Daoy (cell line): ENCODE data around the gene TMEM170B. TPM values are rescaled to one million over a fixed set of nuclear protein-coding genes. Genes with fewer than 3 reads are reported as not detected.
"Not testable (repeated sequence)": the region's sequence is repeated elsewhere in the genome, so short reads cannot be mapped to it uniquely, and the experiment has no call there.

Experiments
- DNase-seq: peaks from one replicate; pipeline ENCODE4 v3.0.0-alpha.2; 2015; ENCODE audit warnings: low read depth
- total RNA-seq: library from RNA; depleted of rRNA; stranded (reverse); fragments of >200 nt; shearing (Covaris generic); gene quantifications from 2 replicates; pipeline ENCODE4 v1.2.3, GENCODE V29; 2014

TMEM170B gene
- total RNA-seq, 1 experiment from 2014 or later: 5.8 TPM

DNA sequence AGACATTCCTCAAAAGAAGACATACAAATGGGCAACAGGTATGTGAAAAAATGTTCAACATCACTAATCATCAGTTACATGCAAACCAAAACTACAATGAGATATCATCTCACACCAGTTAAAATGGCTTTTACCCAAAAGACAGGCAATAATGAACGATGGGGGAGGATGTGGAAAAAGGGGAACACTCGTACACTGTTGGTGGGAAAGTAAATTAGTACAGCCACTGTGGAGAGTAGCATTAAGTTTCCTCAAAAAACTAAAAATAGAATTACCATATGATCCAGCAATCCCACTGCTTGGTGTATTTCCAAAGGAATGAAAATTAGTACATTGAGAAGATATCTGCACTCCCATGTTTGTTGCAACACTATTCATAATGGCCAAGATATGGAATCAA lies 8.6 kb upstream of the TMEM170B start:
- DNase-seq: no peak

DNA sequence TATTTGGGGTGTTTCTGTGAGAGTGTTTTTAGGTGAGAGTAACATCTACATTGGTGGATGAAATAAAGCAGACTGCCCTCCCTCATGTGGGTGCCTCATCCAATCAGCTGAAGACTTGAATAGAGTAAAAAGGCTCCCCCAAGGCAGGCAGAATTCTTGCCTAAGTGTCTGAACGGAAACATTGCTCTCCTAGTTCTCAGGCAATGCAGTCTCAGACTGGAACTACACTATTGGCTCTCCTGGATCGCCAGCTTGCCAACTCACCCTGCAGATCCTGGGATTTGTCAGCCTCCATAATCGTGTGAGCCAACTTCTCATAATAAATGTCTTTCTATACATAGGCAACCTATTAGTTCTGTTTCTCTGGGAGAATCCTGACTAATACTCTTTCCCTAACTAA lies 5.5 kb upstream of the TMEM170B start:
- DNase-seq: no peak

DNA sequence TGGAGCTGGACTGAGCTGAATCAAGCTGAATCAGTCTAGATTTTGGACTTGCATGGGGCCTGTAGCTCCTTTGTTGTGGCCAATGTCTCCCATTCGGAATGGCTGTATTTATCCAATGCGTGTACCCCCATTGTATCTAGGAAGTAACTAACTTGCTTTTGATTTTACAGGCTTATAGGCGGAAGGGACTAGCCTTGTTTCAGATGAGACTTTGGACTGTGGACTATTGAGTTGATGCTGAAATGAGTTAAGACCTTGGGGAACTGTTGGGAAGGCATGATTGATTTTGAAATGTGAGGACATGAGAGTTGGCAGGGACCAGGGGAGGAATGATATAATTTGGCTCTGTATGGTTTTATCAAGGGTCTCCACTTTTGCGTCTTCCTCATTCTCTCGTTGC lies 3.0 kb upstream of the TMEM170B start:
- no peak for DNase-seq

DNA sequence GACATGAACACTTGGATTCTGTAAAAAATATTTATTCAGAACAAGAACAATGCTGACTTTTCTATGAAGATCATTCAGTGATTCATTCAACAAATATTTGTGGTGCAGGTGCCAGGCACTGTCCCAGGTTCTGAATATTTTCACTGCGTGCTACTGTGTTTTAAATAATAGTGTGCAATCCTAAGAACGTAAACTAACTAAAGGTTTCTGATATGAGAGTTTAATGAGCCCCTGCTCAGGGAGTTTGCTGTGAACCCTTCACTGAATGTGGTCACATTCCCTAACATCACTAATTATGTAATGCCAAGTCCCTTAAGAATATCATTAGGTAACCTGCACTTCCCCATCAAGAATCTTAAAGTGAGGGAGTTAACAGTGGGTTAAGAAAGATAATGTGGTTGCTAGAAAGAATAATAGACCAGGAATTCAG lies 1.7 kb upstream of the TMEM170B start:
- peak; percentile 39 for DNase-seq

DNA sequence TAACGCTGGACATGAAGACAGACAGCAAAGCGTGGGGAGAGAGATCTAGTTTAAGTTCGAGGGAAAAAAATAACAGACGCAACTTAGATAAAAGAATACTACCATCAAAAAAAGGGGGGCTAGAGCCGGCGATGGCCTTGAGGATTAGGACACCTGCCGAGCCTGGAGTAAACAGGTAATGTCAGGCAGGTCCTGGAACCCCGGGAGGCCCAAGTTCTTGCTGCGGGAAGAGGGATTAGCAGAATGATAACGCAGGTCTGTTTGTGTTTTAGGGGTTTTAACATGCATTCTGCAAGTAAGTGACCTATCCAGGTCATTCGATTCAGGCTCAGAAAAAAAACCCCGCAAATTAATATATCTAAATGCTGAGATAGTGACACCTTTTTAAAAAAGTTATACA lies 754 bp upstream of the TMEM170B start:
- no peak for DNase-seq

DNA sequence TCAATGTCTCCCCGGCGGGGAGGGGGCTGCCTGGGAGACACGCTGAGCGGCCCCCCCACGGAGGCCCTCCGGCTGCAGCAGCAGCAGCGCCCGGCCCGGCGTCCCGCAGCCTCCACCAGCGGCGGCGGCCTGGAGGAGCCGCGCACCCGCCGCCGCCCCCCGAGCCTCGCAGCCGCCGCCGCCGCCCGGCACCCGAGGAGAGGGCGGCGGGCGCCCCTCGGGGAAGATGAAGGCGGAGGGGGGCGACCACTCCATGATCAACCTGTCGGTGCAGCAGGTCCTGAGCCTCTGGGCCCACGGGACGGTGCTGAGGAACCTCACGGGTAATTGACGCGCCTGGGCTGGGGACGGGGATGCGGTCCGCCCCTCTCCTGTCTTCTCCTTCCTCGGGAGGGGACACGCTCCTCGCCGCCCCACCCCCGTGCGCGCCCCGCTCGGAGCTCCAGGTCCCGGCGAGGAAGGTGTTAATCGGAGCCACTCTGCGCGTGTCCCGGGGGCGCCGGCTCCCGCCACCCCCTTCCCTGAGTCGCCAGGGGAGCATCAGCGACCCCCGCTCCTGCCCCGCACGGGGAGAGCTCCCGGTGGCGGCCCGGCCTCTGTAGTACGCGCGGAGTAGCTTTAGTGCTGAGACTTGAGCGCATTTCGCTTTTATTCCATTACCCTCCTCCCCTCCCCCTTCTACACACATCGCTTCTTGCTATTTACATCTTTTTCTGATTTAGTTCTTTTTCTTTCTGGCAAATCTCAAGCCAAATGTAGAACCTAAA lies 686 bp downstream of the TMEM170B start:
- peak; percentile 53 for DNase-seq

DNA sequence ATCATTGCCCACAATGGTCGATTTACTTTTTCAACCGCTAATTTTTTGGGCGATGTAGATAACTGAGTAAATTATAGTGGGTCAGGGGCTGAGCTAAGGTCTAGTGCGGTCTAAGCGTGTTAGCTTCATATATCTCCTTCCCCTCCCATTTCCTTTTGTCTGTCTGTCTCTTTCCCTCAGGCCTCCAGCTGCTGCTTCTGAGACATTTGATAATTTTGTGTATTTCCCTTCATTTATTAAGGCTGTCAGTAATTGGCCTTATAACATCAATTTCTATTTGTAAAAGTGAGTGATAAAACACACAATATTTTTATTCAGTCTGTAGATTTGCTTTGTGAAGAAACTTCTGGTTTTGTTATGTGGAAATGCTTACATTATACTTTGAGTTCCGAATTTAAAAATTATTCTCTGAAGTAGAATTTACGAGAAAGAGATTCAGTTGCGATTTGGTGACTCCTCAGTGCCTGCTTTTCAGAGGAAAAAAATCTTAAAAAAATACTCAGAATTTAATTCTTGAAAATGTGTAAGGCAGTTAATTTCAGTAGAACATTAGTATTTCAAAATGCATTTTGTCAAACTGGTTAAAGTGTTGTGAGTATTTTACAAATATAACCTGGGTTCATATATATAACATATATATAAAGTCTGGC lies 1.4 kb downstream of the TMEM170B start:
- DNase-seq: no peak

DNA sequence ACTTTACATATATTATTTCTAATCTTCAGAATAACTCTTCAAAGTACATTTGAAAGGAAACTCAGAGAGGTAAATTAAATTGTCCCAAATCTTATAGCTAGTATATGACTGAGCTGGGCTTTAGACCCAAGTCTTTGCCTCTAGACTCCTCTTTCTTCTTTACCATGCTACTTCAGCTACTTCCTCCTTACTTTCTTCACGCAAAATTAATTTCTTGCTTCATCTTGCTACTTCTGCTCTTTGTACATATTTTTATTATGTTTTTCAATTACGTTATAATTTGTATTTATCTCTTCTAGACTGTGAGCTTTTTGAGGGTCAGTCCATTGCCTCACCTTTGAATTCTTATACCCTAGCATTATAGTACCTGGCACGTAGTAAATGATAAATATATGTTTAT lies 5.3 kb downstream of the TMEM170B start:
- DNase-seq: no peak

DNA sequence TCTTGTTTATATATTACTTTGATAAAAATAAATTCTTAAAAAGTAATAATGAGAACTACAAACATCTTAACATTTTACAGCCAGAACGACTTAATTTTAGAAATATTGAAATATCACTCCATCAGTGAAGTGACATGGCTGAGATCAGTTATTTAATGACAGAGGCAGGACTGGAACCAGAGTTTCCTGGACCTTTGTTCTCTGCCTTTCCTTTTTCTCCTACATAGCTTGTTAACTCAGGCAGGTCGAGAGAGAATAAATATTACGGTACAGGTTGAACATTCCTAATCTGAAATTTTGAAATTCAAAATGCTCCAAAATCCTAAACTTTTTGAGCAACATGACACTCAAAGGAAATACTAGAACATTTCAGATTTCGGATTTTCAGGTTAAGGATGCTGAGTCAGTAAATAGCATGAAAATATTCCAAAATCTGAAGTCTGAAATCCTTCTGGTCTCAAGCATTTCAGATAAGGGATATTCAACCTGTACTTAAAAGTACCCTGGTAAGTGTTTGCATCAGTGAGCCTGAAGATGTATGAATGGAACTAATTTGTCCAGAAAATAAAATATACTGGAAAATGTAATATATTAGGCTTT lies 6.5 kb downstream of the TMEM170B start:
- no peak for DNase-seq

DNA sequence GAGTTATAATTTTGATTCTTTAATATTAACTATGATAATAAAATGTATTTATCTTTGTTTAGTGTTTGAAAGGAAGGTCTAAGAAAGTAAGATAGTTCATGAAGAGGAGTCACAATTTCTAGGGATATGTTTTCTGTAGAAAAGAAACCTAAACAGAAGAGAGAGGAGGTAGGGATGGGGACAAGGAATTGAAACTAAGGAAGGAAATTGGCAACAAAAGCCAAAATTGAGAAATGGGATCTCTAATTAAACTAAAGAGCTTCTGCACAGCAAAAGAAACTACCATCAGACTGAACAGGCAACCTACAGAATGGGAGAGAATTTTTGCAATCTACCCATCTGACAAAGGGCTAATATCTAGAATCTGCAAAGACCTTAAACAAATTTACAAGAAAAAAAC lies 10.3 kb downstream of the TMEM170B start:
- DNase-seq: not testable (repeated sequence)

DNA sequence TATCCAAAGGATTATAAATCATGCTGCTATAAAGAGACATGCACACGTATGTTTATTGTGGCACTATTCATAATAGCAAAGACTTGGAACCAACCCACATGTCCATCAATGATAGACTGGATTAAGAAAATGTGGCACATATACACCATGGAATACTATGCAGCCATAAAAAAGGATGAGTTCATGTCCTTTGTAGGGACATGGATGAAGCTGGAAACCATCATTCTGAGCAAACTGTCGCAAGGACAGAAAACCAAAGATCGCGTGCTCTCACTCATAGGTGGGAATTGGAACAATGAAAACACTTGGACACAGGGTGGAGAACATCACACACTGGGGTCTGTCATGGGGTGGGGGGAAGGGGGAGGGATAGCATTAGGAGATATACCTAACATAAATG lies 11.0 kb downstream of the TMEM170B start:
- not testable (repeated sequence) for DNase-seq

DNA sequence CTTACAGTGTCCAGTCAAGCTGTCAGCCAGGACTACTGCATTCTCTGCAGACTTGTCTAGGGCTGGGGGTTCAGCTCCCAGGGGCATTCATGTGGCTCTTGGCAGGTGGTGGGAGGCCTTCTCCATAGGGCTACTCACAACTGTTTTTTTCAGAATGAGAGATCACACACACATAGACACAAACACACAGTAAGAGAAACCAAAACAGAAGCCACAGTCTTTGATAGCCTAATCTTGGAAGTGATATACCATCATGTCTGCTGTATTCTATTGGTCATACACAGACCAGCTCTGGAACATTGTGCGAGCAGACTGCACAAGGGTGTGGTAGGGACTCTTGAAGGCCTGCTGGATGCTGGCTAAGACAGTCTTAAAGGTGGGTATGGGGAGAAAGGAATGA lies 13.5 kb downstream of the TMEM170B start:
- DNase-seq: no peak

DNA sequence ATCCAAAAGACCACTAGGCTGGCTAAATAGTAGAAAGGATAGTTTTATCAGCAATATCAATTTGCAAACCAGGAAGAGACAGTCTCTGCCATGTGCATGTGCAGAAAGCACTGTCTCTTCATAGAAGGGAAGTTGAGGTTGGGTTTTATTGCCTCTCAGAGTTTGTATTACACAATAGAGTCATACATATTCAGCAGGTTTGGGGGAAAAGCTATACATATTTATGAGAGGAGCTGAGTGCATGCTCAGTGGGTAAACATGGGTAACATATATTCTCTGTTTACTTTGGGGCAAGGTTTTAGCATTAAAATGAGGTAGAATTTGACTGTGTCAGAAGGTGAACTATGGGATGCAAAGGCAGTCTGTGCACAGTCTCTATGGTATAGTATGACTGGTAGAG lies 14.9 kb downstream of the TMEM170B start:
- no peak for DNase-seq

DNA sequence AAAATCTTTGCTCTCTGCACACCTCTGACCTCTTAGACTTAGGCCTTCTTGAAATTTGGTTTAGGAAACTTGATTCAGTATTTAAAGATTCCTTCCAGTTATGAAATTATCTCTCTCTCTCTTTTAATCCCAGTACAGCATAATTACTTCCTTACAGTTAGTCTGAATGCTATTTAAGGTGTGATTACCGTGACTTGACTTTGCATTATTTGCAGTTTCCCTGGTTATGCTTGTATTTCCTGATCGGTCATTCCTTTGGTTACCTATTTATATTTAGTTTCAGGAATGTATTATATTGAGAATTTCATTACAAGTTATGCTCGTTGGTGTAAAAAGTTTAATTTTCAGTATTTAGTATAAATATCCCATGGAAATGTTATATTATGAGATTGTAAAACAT lies 16.3 kb downstream of the TMEM170B start:
- no peak for DNase-seq

DNA sequence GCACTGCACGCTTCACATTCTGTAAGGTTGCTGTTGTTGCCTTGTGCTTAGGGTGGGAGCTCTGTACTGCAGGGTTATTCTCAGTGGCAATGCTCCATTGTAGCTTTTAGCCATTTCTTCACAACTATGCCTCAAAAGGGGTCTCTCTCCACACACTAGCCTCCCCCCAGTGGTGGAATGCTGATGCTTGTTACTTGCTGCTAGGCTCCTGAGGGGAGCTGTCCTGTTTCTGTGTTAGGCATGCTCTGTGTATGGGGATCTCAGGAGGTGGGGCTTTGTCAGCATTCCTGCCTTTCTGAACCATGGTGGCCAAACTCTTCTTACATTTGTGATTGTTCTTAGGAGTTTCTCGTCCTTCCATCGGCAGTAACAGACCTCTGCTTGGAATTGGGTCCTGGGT lies 18.8 kb downstream of the TMEM170B start:
- no peak for DNase-seq

DNA sequence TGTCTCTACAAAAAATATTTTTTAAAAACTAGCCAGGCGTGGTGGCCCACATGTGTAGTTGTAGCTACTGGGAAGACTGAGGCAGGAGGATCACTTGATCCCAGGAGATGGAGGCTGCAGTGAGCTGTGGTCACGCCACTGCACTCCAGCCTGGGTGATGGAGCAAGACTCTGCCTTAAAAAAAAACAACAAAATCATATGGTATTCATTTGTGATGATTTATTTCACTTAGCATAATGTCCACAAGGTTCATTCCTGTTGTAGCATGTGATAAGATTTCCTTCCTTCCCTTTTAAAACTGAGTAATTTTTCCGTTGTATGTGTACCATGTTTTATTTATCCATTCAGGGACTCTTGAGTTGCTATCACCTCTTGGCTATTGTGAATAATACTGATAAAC lies 26.2 kb downstream of the TMEM170B start:
- no peak for DNase-seq

DNA sequence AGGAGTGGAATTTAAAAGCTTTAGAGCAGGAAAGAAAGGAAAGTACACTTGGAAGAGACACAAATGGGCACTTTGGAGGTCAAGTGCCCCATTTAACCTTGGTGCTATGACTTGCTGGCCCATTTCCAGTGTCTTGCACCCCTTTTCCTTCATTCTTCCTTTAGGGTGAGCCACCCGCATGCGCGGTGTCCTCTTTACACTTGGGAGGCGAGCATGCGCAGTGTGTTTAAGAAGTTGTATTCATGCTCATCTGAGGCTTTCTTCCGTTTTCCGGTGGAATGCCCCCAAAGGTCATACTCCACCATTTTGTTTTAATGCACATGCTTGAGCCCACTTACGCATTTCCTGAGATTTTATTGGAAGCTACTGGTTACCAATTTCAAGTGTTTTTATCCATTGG lies 29.1 kb downstream of the TMEM170B start:
- DNase-seq: no peak

DNA sequence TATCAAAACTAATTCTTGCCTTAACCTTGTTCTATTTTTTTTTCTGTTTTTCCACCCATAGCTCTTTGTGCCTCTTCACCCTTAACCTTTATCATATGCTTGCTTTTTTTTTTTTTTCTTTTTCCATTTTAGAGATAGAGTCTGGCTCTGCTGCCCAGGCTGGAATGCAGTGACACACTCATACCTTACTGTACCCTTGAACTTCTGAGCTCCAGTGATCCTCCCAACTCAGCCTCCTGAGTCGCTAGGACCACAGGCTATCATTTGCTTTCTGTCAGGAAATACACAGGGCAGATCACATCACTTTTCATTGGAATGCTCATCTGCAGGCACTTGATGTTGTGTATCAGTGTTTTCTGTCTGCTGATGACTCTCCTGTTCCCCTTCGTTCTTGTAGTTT lies 33.5 kb downstream of the TMEM170B start:
- no peak for DNase-seq

DNA sequence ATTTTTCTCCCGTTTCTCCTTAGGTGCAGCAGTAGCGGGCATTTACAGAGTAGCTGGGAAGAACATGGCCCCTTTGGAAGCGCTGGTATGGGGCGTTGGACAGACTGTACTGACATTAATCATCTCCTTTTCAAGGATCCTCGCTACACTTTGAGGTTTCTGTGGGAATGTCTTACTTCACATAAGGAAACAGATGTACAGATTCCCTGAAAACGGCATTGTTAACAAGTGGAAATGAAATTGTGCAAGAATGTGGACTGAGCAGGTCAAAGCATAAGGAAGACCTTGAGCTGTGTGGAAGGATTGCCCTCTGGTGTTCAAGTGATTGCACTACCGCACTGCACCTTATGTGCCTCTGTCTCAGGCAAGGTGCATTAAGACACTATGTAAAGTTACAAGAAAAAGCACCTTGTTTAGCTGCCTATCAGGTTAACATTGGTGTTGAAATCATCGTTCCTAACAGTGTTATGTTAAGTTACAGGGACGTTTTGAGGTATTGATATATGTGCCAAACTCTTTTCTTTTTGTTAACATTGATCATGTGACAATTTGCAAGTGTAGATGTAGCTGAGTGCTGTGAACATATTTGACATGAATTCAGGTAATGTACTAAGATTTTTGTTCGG lies 38.0 kb downstream of the TMEM170B start:
- peak; percentile 80 for DNase-seq

DNA sequence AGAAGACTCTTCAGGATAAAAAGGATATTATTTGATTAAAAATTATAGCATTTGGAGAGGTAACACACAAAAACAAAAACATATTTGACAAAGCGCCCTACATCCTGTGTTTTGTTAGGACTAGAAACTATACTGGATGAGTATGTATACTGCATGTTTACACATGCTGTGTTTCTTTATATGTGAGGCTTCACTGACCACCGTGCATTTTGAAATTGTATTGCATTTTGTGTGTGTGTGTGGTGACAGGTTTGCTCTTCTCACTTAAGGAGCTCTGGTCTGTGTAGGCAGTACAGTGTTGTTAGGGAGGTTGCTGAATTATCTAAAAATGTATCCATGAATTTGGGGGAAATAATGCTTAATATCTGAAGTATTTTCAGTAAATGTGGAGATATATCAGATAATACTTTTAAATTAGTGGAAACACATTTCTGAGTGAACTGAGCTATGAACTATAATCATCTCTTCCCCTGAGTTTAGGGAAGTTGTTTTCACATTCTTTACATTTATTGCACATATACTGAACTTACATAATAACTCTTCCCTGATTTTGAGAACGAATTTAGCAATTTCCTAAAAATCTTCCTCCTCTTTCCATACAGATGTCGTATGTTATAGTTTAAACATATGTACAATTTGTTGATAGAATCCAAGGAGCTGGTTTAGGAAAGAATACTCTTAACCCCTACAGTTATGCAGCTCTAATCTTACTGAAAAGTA lies 43.3 kb downstream of the TMEM170B start:
- DNase-seq: no peak

DNA sequence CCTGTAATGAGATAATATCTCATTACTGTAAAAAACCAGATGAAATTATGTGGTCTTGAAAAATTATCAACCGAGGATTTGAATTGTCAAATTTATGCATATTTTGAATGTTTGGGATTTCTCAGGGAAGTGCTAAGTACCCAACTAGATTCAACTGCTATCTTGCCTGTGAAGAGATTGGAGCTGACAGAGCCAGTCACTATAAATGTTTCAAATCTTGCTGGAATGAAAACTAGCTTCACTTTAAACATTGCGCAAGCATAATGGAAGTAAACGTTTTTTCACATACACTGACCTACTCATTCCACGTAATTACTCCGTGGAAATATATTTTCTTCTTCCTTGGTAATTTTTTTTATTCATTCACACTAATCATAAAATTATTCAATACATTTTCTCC lies 46.7 kb downstream of the TMEM170B start:
- no peak for DNase-seq

DNA sequence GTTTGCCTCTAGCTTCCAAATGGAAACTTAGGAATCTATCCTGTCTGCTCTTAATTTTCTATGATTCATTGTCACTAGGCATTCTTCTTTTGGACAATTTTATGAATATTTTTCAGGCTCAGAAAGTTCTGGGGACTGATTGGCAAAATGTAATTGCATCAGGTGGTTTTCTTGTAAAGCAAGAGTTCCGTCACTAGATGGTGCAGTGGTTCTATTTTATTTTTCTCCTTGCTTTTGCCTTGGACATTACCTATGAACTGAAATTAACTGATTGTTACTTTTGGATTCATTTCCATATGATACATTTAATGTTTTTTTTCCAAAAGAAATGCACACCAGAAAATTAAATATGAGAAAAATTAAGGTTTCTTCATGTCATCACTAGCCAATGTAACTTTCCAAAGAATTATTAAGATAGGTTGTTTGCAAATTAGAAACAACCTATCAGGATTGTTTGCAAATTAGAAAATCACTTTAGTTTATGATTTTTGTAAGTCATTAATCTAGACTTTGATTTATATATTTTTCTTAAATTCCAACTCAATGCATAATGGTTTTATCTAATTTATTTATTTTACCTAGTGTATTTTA lies 48.0 kb downstream of the TMEM170B start:
- peak; percentile 57 for DNase-seq
